ENCODE results near the gene ATP5IF1. TPM values are rescaled to one million over a fixed set of nuclear protein-coding genes. Genes with fewer than 3 reads are reported as not detected.

Gene ATP5IF1
- total RNA-seq, 1 experiment from 2014 or later: 214 TPM

- intact Hi-C loops (cut with micrococcal nuclease): no loop called here
- no peak overlapping the region for H3K27ac Mint-ChIP-seq (ENCODE audit: low read depth, unreplicated experiment)
- CTCF ChIA-PET: interaction anchor here (2.6 kb wide), 1 partner anchor 12 kb away, joined by 13 read pairs; no protein-coding TSS in a partner anchor
- no peak overlapping the region for H3K4me3 Mint-ChIP-seq (ENCODE audit: unreplicated experiment)
- no peak for DNase-seq (ENCODE audit: unreplicated experiment)
- no TSS peak for BruUV-seq (replicated peaks)
- POLR2A ChIA-PET: interaction anchor here (0.6 to 11.6 kb wide), 14 partner anchors 9 to 513 kb away, joined by 3 to 314 read pairs (median 5); partner anchors contain the start of genes MED18 and SESN2
- H3K36me3 Mint-ChIP-seq (ENCODE audit: insufficient read depth, unreplicated experiment): peaks cover 35% of the 10 kb centered on the region
- no peaks in the 10 kb centered on the region for H3K9me3 Mint-ChIP-seq (ENCODE audit: unreplicated experiment)
- H3K4me1 Mint-ChIP-seq (ENCODE audit: insufficient read depth, unreplicated experiment): peaks cover 3% of the 10 kb centered on the region
- TF ChIP-seq CTCF (IDR thresholded peaks at IDR 0.05; ENCODE audit: unreplicated experiment): no peak
- no peaks in the 10 kb centered on the region for H3K27me3 Mint-ChIP-seq (ENCODE audit: insufficient read depth, unreplicated experiment)
Measured at GRCh38 chr1:28236656-28237322, 865 bp downstream of the ATP5IF1 start.

GRCh38 chr1:28239004-28239403 is 3.1 kb downstream of the ATP5IF1 start:
- DNase-seq (ENCODE audit: unreplicated experiment): no peak
- peaks cover 28% of the 10 kb centered on the region for H3K36me3 Mint-ChIP-seq (ENCODE audit: insufficient read depth, unreplicated experiment)
- ChIA-PET POLR2A (interaction anchor here (1.0 to 11.6 kb wide), 6 partner anchors 7 to 272 kb away, joined by 3 to 314 read pairs (median 10); partner anchors contain the start of genes EYA3 and SESN2), CTCF (interaction anchor here (0.7 to 2.6 kb wide), 4 partner anchors 9 to 446 kb away, joined by 3 to 13 read pairs (median 5); no protein-coding TSS in a partner anchor)
- H3K4me3 Mint-ChIP-seq (ENCODE audit: unreplicated experiment): no peak overlapping the region
- H3K27ac Mint-ChIP-seq (ENCODE audit: low read depth, unreplicated experiment): peak overlapping the region; percentile 35
- H3K4me1 Mint-ChIP-seq (ENCODE audit: insufficient read depth, unreplicated experiment): peaks cover 10% of the 10 kb centered on the region
- H3K27me3 Mint-ChIP-seq (ENCODE audit: insufficient read depth, unreplicated experiment): no peaks in the 10 kb centered on the region
- no TSS peak for BruUV-seq (replicated peaks)
- intact Hi-C loops (cut with micrococcal nuclease): no loop called here
- H3K9me3 Mint-ChIP-seq (ENCODE audit: unreplicated experiment): no peaks in the 10 kb centered on the region
- no peak for TF ChIP-seq CTCF (IDR thresholded peaks at IDR 0.05; ENCODE audit: unreplicated experiment)

GRCh38 chr1:28240024-28240423 is 4.1 kb downstream of the ATP5IF1 start:
- peaks cover 12% of the 10 kb centered on the region for H3K4me1 Mint-ChIP-seq (ENCODE audit: insufficient read depth, unreplicated experiment)
- CTCF ChIA-PET: no interaction called here
- TF ChIP-seq CTCF (IDR thresholded peaks at IDR 0.05; ENCODE audit: unreplicated experiment): no peak
- peaks cover 28% of the 10 kb centered on the region for H3K36me3 Mint-ChIP-seq (ENCODE audit: insufficient read depth, unreplicated experiment)
- no peak overlapping the region for H3K4me3 Mint-ChIP-seq (ENCODE audit: unreplicated experiment)
- no TSS peak for BruUV-seq (replicated peaks)
- no peaks in the 10 kb centered on the region for H3K27me3 Mint-ChIP-seq (ENCODE audit: insufficient read depth, unreplicated experiment)
- POLR2A ChIA-PET: interaction anchor here (1.2 to 11.6 kb wide), 3 partner anchors 6 to 268 kb away, joined by 5 to 314 read pairs (median 17); partner anchors contain the start of gene EYA3
- H3K27ac Mint-ChIP-seq (ENCODE audit: low read depth, unreplicated experiment): no peak overlapping the region
- intact Hi-C loops (cut with micrococcal nuclease): no loop called here
- H3K9me3 Mint-ChIP-seq (ENCODE audit: unreplicated experiment): no peaks in the 10 kb centered on the region
- no peak for DNase-seq (ENCODE audit: unreplicated experiment)

- BruUV-seq (replicated peaks): no TSS peak
- H3K4me3 Mint-ChIP-seq (ENCODE audit: unreplicated experiment): peak overlapping the region; percentile 41
- peak overlapping the region; percentile 49 for H3K27ac Mint-ChIP-seq (ENCODE audit: low read depth, unreplicated experiment)
- peak; percentile 89 for DNase-seq (ENCODE audit: unreplicated experiment)
- H3K27me3 Mint-ChIP-seq (ENCODE audit: insufficient read depth, unreplicated experiment): no peaks in the 10 kb centered on the region
- CTCF ChIA-PET: interaction anchor here (0.6 kb wide), 1 partner anchor 112 kb away, joined by 3 read pairs; no protein-coding TSS in a partner anchor
- intact Hi-C loops (cut with micrococcal nuclease): no loop called here
- POLR2A ChIA-PET: interaction anchor here (0.5 to 12.1 kb wide), 13 partner anchors 7 to 340 kb away, joined by 3 to 362 read pairs (median 4); partner anchors contain the start of genes ATP5IF1, DNAJC8, EYA3 and MED18
- peaks cover 19% of the 10 kb centered on the region for H3K4me1 Mint-ChIP-seq (ENCODE audit: insufficient read depth, unreplicated experiment)
- H3K36me3 Mint-ChIP-seq (ENCODE audit: insufficient read depth, unreplicated experiment): peaks cover 33% of the 10 kb centered on the region
- H3K9me3 Mint-ChIP-seq (ENCODE audit: unreplicated experiment): no peaks in the 10 kb centered on the region
- TF ChIP-seq CTCF (IDR thresholded peaks at IDR 0.05; ENCODE audit: unreplicated experiment): no peak
Measured at GRCh38 chr1:28241638-28242241, 5.8 kb downstream of the ATP5IF1 start.
